ENCODE results near the gene BCAS3.
A peak's percentile ranks its signal among the peaks of the same experiment; 100 is the strongest.

BCAS3 gene

GRCh38 chr17:61392679-61393078 lies 715.0 kb downstream of the BCAS3 start:
- no peak for DNase-seq

GRCh38 chr17:61393550-61393903 lies 715.9 kb downstream of the BCAS3 start:
- DNase-seq, result no peak

- DNase-seq, result no peak
These were observed 716.4 kb downstream of the BCAS3 start for GRCh38 chr17:61393904-61394629.

- DNase-seq, result no peak
These were observed 717.2 kb downstream of the BCAS3 start for GRCh38 chr17:61394630-61395408.

DNA sequence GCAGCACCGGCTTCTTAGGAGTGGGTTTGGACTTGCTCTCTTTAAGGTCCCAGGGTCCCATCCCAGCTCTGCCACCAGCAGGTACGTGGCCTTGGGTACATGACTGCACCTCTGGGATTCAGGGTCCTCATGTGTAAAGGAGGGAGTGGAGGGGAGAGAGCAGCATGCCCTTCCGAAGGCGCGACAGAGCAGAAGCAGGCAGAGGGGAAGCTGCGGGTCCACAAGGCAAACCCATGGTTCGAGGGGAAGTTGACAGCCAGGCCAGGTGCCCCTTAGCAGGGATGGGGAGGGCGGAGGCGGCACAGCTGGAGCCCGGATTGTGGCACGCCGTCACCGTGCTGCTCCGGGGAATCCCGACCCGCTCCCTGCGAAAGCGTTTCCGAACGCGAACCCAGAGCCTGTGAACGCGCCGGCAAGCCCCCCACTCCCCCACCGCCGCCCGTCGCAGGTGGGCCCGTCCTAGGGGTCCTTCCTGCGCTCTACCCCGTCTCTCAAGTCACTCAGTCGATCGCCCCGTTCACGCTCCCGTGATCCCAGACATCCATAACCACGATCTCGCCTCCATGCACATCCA lies 717.8 kb downstream of the BCAS3 start:
- no peak for DNase-seq

DNA sequence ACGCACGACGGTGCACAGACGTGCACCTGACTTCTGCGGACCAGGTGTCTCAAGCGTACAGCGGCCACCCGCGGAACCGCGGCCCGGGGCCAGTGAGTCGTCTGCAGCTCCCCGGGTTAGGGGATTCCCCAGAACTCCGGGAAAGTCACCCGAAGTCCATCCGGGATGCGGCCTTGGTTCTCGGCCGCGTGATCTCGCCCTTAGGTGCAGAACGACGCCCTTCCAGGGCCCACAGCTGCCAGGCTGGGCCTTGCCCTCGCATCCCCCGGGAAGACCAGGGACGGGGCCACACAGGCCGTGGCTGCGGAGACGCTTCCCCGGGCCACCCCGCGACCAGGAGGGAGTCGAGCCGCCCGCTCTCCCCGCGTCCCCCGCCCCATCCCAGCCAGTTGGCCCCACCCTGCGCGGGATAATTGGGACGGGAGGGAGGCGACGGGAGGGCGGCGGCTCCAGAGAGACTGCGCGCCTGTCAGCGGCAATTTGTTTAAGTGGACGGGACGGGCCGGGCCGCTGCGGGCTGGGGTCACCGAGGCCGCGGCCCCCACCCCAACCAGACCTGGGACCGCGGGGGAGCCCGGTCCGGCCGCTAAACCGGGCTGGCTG lies 718.4 kb downstream of the BCAS3 start:
- DNase-seq, result no peak

DNA sequence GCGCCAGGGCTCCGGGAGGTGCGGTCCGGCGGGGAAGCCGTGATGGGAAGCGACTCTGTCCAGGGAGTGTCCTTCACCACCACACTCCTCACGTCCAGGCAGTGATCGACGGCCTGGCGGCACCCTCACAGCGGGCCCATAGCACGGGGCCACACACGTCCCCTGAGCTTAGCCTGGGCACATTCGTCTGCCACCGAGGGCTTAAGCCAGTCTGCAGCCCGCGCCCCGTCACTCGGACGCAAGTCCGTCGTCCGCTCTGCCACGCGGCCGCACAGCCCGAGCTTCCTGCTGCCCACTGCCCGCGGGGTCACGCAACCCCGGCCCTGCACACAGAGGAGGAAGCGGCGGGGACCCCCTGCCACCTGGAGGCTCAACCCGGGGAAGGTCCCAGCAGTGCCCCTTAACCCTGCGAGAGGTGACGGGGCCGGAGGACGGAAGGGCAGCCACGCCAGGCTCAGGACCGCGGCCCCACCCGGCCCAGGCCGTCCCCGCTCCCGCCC lies 719.0 kb downstream of the BCAS3 start:
- DNase-seq, result no peak

GRCh38 chr17:61397086-61397842 lies 719.6 kb downstream of the BCAS3 start:
- peak; percentile 67 for DNase-seq

DNA sequence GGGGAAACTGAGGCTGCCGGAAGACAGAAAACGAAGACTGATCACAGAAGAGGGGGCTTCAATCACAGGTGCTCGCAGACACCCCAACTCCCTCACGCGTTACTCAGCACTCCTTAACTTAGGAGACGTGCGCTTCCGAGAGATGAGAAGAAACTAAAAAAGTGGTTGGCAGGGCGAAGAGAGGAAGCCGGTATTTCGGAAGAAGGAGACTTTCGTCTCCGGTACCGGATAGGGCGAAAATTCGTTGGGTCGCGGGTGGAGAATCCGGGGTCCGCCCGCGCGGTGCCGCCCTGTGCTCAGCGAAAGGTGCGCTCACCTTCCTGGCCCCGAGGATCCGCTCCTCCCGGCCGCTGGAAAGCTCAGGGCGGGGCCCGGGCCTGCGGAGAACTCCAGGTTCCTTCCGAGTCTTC lies 721.1 kb downstream of the BCAS3 start:
- no peak for DNase-seq

DNA sequence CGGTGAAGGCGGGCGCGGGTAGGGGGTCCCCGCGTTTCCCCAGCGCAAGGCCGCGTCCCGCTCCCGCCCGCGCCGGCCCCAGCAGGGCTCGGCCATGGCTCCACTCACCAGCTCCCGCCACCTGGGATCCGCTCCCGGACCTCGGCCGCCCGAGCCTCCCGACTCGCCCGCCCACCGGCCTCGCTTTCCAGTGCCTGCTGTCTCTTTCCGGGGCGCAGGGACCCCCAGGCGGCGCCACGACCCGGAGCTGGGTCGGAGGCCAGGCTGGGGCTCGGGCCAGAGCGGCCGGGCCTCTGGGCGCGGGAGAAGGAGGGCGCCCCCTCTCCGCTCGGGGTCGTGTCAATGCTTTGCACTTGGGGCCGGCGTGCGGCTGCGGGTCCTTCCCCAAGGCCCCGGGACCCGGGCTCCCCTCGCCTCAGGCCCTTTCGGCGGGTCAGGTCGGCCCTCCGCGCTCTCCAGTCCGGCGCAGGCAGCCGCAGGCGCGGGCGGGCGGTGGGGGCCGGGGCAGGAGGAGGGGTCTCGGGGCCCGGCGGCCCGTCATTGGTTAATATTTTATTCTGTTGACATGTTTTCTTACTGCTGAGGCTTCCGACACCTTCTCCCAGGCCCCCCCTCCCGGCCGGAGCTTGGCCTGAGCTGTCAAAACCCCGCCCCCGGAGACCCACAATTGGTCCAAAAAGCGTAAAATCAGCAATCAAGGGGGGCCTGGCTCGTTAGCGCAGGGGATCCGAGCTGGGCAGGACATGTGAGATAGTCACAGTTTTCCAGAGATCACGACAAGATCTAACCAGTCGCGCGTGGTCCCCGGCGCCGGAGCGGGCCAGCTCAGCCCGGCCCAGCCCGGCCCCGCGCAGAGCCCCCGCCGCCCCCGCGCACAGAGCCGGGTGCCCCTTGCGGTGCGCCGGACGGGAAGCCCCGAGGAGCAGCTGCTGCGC lies 721.7 kb downstream of the BCAS3 start, which contains the start of gene TBX2:
TBX2 (plus strand) TSS at position 713 of the 935 bp plus-strand sequence. CDS start 334 bp downstream, outside the sequence.
- DNase-seq, result peak; percentile 93

DNA sequence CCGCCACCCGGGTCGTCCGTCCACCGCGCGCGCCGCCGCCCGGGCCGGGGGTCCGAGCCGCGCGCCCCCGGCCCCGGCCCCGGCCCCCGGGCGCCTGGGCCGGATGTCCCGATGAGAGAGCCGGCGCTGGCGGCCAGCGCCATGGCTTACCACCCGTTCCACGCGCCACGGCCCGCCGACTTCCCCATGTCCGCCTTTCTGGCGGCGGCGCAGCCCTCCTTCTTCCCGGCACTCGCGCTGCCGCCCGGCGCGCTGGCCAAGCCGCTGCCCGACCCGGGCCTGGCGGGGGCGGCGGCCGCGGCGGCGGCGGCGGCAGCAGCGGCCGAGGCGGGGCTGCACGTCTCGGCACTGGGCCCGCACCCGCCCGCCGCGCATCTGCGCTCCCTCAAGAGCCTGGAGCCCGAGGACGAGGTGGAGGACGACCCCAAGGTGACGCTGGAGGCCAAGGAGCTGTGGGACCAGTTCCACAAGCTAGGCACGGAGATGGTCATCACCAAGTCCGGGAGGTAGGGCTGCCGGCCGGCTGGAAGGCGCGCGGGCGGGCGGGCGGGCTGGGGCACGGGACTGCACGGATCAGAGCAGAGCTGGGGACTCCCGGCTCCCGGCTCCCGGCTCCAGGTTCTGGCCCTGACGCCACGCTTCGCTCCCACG lies 722.5 kb downstream of the BCAS3 start:
- DNase-seq, result no peak

DNA sequence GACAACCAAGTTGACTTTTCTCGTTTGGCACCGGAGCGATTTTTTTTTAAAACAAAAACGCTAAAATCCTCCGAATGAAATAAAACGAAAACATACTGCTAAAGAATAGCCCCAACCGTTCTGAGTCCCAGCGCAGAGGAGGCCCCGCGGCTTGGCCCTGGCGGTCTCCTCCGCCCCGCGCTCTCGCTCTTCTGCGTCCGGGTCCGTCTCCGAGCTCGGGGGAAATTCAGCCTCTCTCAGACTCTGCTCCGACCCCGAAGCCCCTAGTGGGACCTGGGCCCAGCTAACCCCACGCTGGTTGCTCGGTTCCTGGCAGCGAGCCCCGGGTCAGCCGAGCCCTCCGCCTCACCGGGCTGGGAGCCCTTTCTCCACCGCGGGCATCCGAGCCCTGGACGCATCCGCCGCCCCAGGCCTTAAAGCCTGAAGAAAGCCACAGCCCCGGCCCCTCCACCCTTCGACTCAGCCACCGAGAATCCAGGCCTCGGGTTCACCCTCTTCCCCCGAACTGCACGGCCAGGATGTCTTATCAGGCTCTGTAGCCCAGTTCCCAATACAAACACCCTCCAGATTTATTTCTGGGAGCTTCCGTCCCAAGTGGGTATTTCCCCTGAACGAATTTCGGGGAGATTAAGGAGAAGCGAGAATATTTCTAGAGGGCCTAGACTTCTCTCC lies 723.2 kb downstream of the BCAS3 start:
- no peak for DNase-seq

DNA sequence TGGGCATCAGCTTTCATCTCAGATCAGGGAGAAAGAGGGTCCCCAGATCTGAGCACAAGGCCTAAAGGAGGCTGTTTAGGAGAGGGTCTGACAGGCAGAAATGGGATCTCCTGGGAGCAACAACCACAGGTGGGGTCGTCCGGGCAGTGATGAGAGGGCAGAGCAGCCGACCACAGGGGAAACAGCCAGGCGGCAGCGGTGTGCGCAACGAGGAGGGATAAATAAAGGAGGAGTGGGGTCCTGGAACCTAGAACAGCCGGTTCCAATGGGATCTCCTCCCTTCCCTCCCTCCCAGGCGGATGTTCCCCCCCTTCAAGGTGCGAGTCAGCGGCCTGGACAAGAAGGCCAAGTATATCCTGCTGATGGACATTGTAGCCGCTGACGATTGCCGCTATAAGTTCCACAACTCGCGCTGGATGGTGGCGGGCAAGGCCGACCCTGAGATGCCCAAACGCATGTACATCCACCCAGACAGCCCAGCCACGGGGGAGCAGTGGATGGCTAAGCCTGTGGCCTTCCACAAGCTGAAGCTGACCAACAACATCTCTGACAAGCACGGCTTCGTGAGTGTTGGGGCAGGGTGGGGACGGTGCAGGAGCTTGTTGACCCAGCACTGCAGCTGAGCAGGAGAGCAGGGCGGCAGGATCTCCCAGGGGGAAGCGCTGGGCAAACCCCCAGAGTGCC lies 723.9 kb downstream of the BCAS3 start:
- no peak for DNase-seq

DNA sequence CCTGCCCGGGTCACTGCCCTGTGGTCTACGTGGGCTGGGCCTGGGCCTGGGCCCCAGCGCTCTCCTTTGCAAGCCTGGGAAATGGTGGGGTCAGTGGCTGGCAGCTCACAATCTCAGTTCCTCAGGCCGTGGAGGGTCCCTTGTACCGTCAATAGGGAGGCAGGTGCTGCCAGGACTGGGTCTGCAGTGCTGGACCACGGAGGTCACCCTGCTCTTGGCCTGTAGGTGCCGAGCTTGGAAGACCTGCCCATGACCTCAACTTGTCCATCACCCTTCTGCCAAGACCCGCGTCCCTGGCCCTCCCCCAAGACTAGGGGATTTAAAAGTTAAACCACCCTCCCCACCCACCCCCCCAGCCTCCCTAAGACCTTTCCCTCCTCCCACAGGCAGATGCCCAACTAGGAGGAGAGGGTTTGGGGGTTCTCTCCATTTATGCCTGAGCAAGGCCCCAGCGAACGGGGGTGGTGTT lies 724.5 kb downstream of the BCAS3 start:
- no peak for DNase-seq

DNA sequence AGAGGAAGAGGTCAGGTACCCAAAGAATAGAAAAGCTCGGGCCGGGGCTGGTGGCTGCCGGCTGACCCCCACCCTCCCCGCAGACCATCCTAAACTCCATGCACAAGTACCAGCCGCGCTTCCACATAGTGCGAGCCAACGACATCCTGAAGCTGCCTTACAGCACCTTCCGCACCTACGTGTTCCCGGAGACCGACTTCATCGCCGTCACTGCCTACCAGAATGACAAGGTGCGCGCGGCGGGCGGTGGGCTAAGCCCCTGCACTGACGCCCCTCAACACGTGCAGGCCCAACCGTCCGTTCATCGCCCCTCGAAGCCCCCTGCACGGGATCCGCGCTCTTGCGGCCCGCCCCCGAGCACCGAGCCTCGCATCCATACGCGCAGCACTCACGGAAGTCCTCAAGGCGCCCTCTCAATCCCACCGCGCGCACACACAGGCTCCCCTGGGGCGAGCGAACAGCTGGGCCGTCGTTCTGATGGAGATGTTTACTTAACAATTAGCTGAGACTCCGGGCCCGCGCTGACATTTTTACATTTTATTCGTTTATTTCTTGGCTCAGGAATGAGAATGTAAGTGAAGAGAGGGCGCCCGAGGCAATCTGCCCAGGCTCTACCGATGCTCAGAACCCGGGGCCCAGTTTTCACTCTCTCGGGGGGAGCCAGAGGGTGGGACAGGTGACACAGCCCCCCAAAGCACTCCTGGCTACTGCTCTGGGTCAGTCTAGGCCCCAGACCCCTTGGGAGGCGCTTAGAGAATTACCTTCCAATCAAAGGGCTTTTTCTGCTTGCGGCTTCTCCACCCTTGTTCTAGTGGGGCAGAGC lies 725.5 kb downstream of the BCAS3 start:
- DNase-seq, result no peak

DNA sequence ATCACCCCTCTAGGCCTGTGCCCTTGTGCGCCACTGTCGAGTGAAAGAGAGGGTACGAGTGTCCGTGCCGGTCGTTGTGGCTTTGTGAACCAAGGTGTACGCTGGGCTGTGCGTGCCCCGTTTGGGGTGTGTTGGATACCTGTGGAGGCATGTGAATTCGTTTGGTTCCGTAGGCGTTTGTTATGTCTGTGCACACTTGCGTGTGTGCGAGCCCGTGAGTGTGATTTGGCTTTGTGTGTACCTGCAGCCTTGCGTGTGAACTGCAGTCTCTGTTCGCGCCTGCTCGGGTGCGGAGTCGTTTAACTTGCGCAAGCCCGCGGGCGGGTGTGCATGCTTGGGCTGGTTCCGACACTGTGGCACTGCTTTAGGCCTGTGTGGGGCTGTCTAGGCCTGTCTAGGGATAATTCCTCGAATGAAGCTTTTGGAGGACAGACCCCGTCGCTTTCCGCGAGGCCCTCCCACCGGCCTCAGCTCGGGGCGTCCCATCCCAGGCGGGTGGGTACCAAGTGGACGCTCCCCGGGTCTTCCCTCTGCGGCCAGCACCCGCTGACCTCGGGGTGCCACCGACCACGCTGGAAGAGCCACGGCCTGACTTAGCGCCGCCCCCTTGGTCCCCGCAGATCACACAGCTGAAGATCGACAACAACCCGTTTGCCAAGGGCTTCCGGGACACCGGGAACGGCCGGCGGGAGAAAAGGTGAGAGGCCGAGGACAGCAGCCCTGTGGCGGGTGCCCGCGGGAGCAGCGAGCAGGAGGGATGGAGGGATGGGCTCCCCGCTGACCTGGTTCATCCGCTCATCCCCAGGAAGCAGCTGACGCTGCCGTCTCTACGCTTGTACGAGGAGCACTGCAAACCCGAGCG lies 726.4 kb downstream of the BCAS3 start:
- peak; percentile 43 for DNase-seq

DNA sequence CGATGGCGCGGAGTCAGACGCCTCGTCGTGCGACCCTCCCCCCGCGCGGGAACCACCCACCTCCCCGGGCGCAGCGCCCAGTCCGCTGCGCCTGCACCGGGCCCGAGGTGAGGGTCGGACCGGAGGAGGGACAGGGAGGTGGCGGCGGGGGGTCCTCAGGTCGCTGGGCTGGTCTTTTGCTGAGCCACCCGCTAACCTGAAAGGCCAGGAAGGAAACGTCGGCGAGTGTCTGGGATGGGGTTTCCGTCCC lies 726.9 kb downstream of the BCAS3 start:
- no peak for DNase-seq
